Activated CD4-positive, alpha-beta memory T cell treated with anti-CD3 and anti-CD28 coated beads, Interleukin-2, amount 10 ng/mL, durations not matched to agents 7 days and 5 days (primary cell): Measurements from ENCODE around the gene AP2A2. TPM values are rescaled to one million over a fixed set of nuclear protein-coding genes. Genes with fewer than 3 reads are reported as not detected.

Source experiments
- CTCF ChIA-PET: fragments of 350-600 bp; sonication (Branson Sonifier 250); formaldehyde crosslinking; loops from one replicate; lab custom pipeline; 2021; ENCODE audit warnings: antibody characterized with exemption, inconsistent platforms; lab: Charles Lee
- POLR2A ChIA-PET: fragments of 350-600 bp; sonication (Branson Sonifier 250); formaldehyde crosslinking; loops from one replicate; lab custom pipeline; 2021; ENCODE audit warnings: antibody characterized with exemption; lab: Charles Lee
- DNase-seq: peaks from one replicate; pipeline ENCODE4 v3.0.0-alpha.2; 2020
- H3K27ac Mint-ChIP-seq: one replicate; pipeline ENCODE4 v1.8.0; 2021; ENCODE audit warnings: mild to moderate bottlenecking, mixed read lengths
- H3K27me3 Mint-ChIP-seq: one replicate; pipeline ENCODE4 v1.8.0; 2021; ENCODE audit warnings: mixed read lengths
- H3K36me3 Mint-ChIP-seq: one replicate; pipeline ENCODE4 v1.8.0; 2021; ENCODE audit warnings: low read depth, mixed read lengths
- H3K4me1 Mint-ChIP-seq: one replicate; pipeline ENCODE4 v1.8.0; 2021; ENCODE audit warnings: mixed read lengths
- H3K4me3 Mint-ChIP-seq: one replicate; pipeline ENCODE4 v1.8.0; 2021; ENCODE audit warnings: mild to moderate bottlenecking, mixed read lengths
- H3K9me3 Mint-ChIP-seq: one replicate; pipeline ENCODE4 v1.8.0; 2021; ENCODE audit warnings: mixed read lengths
- total RNA-seq, 2 experiments: library from RNA; stranded (reverse); gene quantifications; one replicate each; pipeline ENCODE4 v1.2.3, GENCODE V29; 2021

AP2A2 gene
- total RNA-seq, 2 experiments from 2014 or later, result 50.5 to 51.1 TPM

DNA sequence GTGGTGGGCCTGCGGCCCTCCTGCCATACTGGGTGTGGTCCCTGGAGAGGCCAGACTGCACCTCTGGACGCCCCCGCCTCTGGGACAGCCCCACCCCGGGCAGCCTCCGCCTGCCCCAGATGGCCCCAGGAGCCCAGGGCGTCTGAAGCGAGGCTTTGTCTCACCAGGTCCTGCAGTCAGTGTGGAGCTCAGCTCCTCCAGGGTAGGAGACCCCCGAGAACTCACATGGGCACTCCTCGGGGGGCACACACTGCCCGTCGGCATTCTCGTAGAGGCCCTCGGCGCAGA lies 100.4 kb downstream of the AP2A2 start:
- CTCF ChIA-PET, result no interaction called here
- H3K4me3 Mint-ChIP-seq, result no peak overlapping the region
- H3K27ac Mint-ChIP-seq, result no peak overlapping the region
- no peak for DNase-seq
- no peaks in the 10 kb centered on the region for H3K27me3 Mint-ChIP-seq
- H3K9me3 Mint-ChIP-seq, result no peaks in the 10 kb centered on the region
- no peaks in the 10 kb centered on the region for H3K36me3 Mint-ChIP-seq
- POLR2A ChIA-PET, result no interaction called here
- H3K4me1 Mint-ChIP-seq, result no peaks in the 10 kb centered on the region

GRCh38 chr11:1026641-1027482 lies 101.2 kb downstream of the AP2A2 start:
- ChIA-PET CTCF (no interaction called here), POLR2A (no interaction called here)
- Mint-ChIP-seq H3K4me3 (no peak overlapping the region), H3K27me3 (no peaks in the 10 kb centered on the region), H3K36me3 (no peaks in the 10 kb centered on the region), H3K9me3 (no peaks in the 10 kb centered on the region), H3K4me1 (no peaks in the 10 kb centered on the region), H3K27ac (no peak overlapping the region)
- no peak for DNase-seq

DNA sequence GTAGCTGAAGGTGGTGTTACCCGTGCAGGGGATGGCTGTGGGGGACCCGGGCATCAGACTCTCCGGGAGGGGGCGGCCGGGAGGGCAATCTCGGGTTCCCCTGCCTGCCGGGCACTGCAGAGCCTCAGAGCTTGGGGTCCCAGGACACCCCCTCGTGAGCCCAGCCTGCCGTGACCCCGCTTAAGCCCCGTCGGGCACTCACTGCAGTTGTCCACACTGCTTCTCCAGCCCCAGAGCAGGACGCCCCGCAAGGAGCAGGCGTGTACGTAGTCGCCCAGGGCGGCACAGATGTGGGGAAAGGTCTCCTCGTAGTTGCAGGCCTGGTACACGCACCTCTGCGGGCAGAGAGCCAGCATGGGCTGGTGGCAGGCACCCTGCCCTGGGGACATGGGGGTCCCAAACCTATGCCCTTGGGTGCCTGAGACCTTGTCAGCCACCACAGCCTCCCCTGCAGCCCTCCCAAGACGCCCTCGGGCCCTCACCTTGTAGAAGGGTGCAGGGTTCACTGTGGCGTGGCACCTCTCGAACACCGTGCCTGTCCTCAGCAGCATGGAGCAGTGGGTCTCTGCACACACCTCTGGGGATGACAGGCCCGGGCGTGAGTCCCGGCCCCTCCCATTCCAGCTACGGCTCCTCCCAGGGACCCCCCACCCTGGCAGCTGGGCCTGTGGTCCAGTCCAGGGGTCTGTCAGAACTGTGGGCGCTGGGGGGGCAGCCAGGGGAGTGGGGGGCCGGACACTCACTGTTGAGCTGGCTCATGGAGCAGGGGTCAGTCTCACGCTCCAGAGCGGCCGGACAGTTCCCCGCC lies 102.0 kb downstream of the AP2A2 start:
- no peaks in the 10 kb centered on the region for H3K36me3 Mint-ChIP-seq
- no peak overlapping the region for H3K4me3 Mint-ChIP-seq
- ChIA-PET POLR2A (no interaction called here), CTCF (no interaction called here)
- peaks cover 7% of the 10 kb centered on the region for H3K9me3 Mint-ChIP-seq
- no peaks in the 10 kb centered on the region for H3K4me1 Mint-ChIP-seq
- no peak overlapping the region for H3K27ac Mint-ChIP-seq
- DNase-seq, result no peak
- no peaks in the 10 kb centered on the region for H3K27me3 Mint-ChIP-seq

DNA sequence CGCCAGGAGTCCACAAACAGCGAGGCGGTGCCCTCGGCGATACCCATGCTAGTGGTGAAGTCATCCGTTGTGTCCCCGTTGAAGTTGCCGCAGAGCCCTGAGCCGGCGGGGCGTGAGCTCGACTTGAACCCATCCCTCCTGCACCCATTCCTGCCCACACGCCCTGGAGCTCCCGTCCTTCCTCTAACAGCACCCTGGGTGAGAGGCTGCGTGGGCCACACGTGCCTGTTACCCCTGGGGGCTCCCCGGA lies 102.5 kb downstream of the AP2A2 start:
- Mint-ChIP-seq H3K27ac (no peak overlapping the region), H3K9me3 (peaks cover 7% of the 10 kb centered on the region), H3K27me3 (no peaks in the 10 kb centered on the region), H3K36me3 (no peaks in the 10 kb centered on the region), H3K4me3 (no peak overlapping the region), H3K4me1 (no peaks in the 10 kb centered on the region)
- ChIA-PET CTCF (no interaction called here), POLR2A (no interaction called here)
- DNase-seq, result no peak

- ChIA-PET CTCF (no interaction called here), POLR2A (no interaction called here)
- peaks cover 7% of the 10 kb centered on the region for H3K9me3 Mint-ChIP-seq
- H3K27ac Mint-ChIP-seq, result no peak overlapping the region
- H3K4me3 Mint-ChIP-seq, result no peak overlapping the region
- H3K4me1 Mint-ChIP-seq, result no peaks in the 10 kb centered on the region
- no peaks in the 10 kb centered on the region for H3K36me3 Mint-ChIP-seq
- no peak for DNase-seq
- no peaks in the 10 kb centered on the region for H3K27me3 Mint-ChIP-seq
Observed at GRCh38 chr11:1028616-1029015, 102.9 kb downstream of the AP2A2 start.

DNA sequence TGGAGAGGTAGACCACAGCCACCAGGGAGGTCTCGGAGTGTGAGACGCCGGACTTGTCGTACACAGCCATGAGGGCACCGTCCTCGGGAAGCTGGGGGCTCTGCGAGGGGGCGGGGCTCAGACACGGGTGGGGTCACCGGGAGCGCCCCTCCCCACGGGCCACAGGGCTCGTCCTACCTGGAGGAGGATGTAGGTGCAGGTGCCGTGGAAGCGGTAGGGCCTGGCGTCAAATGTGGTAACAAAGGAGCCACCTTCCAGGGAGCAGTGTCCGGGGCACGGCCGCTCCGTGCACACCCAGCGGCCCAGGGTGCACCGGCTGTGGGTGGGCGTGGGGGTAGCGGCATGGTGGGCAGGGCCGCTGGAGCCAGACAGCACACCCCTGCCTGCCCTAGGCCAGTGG lies 103.4 kb downstream of the AP2A2 start:
- Mint-ChIP-seq H3K27me3 (no peaks in the 10 kb centered on the region), H3K27ac (no peak overlapping the region), H3K4me3 (no peak overlapping the region), H3K4me1 (no peaks in the 10 kb centered on the region), H3K36me3 (no peaks in the 10 kb centered on the region), H3K9me3 (peaks cover 7% of the 10 kb centered on the region)
- CTCF ChIA-PET, result no interaction called here
- POLR2A ChIA-PET, result no interaction called here
- no peak for DNase-seq

DNA sequence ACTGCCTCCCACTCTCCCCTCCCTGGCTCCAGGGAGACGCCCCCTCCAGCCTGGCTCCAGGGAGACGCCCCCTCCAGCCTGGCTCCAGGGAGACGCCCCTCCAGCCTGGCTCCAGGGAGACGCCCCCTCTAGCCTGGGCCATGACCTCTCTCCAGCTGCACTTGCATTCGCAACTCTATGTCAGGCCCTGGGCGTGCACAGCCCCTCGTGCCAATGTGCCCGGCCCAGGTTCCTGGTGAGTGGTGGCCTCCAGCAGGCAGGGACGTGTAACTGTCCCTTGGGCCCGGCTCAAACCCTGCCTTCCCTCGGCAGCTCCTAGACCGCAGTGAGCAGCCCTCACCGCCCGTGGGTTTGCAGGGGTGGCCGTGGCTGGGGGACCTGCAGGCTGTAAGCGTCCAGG lies 104.0 kb downstream of the AP2A2 start:
- peaks cover 7% of the 10 kb centered on the region for H3K9me3 Mint-ChIP-seq
- H3K36me3 Mint-ChIP-seq, result no peaks in the 10 kb centered on the region
- POLR2A ChIA-PET, result no interaction called here
- H3K27me3 Mint-ChIP-seq, result no peaks in the 10 kb centered on the region
- CTCF ChIA-PET, result no interaction called here
- no peak overlapping the region for H3K4me3 Mint-ChIP-seq
- DNase-seq, result no peak
- no peaks in the 10 kb centered on the region for H3K4me1 Mint-ChIP-seq
- no peak overlapping the region for H3K27ac Mint-ChIP-seq

DNA sequence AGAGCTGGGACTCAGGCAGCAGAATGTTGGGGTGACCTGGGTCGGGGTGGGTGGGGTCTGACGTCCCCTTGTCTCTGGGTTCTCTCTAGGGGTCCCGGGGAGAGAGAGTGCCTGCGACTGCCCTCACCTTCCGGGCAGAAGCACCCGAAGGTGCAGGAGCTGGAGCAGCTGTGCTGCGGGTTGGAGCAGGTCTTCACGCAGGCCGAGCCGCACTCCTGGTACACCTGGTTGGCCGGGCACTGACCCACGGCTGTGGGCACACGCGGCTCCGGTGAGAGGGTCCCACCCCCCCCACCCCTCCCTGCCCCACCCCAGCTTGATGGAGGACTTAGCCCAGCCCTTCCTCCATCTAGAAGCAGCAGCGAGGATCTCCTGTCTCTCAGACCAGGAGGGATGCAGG lies 104.4 kb downstream of the AP2A2 start:
- Mint-ChIP-seq H3K4me1 (no peaks in the 10 kb centered on the region), H3K36me3 (no peaks in the 10 kb centered on the region), H3K27ac (no peak overlapping the region), H3K9me3 (peaks cover 7% of the 10 kb centered on the region), H3K27me3 (no peaks in the 10 kb centered on the region), H3K4me3 (no peak overlapping the region)
- DNase-seq, result no peak
- POLR2A ChIA-PET, result no interaction called here
- CTCF ChIA-PET, result no interaction called here

GRCh38 chr11:1030556-1030955 lies 104.9 kb downstream of the AP2A2 start:
- POLR2A ChIA-PET, result no interaction called here
- H3K27ac Mint-ChIP-seq, result no peak overlapping the region
- H3K27me3 Mint-ChIP-seq, result no peaks in the 10 kb centered on the region
- H3K4me3 Mint-ChIP-seq, result no peak overlapping the region
- DNase-seq, result no peak
- H3K4me1 Mint-ChIP-seq, result no peaks in the 10 kb centered on the region
- H3K9me3 Mint-ChIP-seq, result peaks cover 7% of the 10 kb centered on the region
- no peaks in the 10 kb centered on the region for H3K36me3 Mint-ChIP-seq
- CTCF ChIA-PET, result no interaction called here

- Mint-ChIP-seq H3K27me3 (no peaks in the 10 kb centered on the region), H3K4me1 (no peaks in the 10 kb centered on the region), H3K9me3 (peaks cover 7% of the 10 kb centered on the region), H3K36me3 (no peaks in the 10 kb centered on the region), H3K27ac (no peak overlapping the region), H3K4me3 (no peak overlapping the region)
- DNase-seq, result no peak
- ChIA-PET POLR2A (no interaction called here), CTCF (no interaction called here)
Observed at GRCh38 chr11:1031121-1031899, 105.6 kb downstream of the AP2A2 start.

DNA sequence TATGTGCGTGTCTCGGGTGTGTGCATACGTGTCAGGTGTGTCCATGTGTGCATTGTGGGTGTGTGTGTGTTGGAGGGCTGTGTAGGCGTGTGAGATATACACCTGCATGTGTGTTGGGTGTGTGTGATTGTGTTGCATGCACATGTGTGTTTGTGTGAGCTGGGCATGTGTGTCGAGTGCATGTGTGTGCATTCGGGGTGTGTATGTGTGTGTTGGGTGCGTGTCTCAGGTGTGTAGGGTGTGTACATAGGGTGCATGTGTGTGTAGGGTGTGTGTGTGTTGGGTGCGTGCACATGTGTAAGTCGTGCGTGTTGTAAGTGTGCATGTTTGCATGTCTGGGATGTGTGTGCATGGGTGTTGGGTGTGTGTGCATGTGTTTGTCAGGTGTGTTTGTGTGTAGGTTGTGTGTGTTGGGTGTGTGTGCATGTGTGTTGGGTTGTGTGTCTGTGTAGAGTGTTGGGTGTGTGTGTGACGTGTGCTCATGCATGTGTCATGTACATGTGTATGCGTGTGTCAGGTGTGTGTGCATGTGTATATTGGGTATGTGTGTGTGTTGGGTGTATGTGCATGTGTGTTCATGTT lies 106.7 kb downstream of the AP2A2 start:
- H3K27me3 Mint-ChIP-seq, result no peaks in the 10 kb centered on the region
- CTCF ChIA-PET, result no interaction called here

GRCh38 chr11:1033016-1033798 lies 107.5 kb downstream of the AP2A2 start:
- Mint-ChIP-seq H3K9me3 (peaks cover 7% of the 10 kb centered on the region), H3K4me1 (no peaks in the 10 kb centered on the region), H3K36me3 (no peaks in the 10 kb centered on the region), H3K27me3 (no peaks in the 10 kb centered on the region), H3K4me3 (no peak overlapping the region), H3K27ac (no peak overlapping the region)
- POLR2A ChIA-PET, result no interaction called here
- DNase-seq, result no peak
- CTCF ChIA-PET, result no interaction called here

More for the DNA sequence above, 106.7 kb downstream of the AP2A2 start:
- no peaks in the 10 kb centered on the region for H3K36me3 Mint-ChIP-seq
- H3K9me3 Mint-ChIP-seq, result peaks cover 7% of the 10 kb centered on the region
- no peaks in the 10 kb centered on the region for H3K4me1 Mint-ChIP-seq
- no peak overlapping the region for H3K27ac Mint-ChIP-seq
- POLR2A ChIA-PET, result no interaction called here
- H3K4me3 Mint-ChIP-seq, result no peak overlapping the region
- DNase-seq, result no peak

- Mint-ChIP-seq H3K9me3 (peaks cover 7% of the 10 kb centered on the region), H3K27ac (no peak overlapping the region), H3K4me3 (no peak overlapping the region), H3K36me3 (no peaks in the 10 kb centered on the region), H3K27me3 (no peaks in the 10 kb centered on the region), H3K4me1 (no peaks in the 10 kb centered on the region)
- POLR2A ChIA-PET, result no interaction called here
- CTCF ChIA-PET, result no interaction called here
- DNase-seq, result no peak
Observed at GRCh38 chr11:1034001-1034400, 108.3 kb downstream of the AP2A2 start.
